ENCODE data around the gene TMEM270. TPM values are rescaled to one million over a fixed set of nuclear protein-coding genes. Genes with fewer than 3 reads are reported as not detected.

The TMEM270 gene
- total RNA-seq, 1 experiment from 2014 or later: 0.28 TPM

- TF ChIP-seq ZNF532 (CRISPR knock-in tag; IDR thresholded peaks at IDR 0.05; ENCODE audit: borderline replicate concordance) (no peak), IRF2 (CRISPR knock-in tag; IDR thresholded peaks at IDR 0.05; ENCODE audit: borderline replicate concordance, low read depth) (no peak)
Measured at GRCh38 chr7:73904219-73905137, 43.5 kb downstream of the TMEM270 start (continued).

- TF ChIP-seq ZSCAN18 (CRISPR knock-in tag; IDR thresholded peaks at IDR 0.05) (no peak), FOXJ3 (CRISPR knock-in tag; IDR thresholded peaks at IDR 0.05; ENCODE audit: borderline replicate concordance) (no peak), EMX1 (CRISPR knock-in tag; IDR thresholded peaks at IDR 0.05) (no peak), IRF2 (CRISPR knock-in tag; IDR thresholded peaks at IDR 0.05; ENCODE audit: borderline replicate concordance, low read depth) (no peak), ZNF317 (CRISPR knock-in tag; IDR thresholded peaks at IDR 0.05; ENCODE audit: borderline replicate concordance, low read depth) (no peak), ESRRA (CRISPR knock-in tag; IDR thresholded peaks at IDR 0.05; ENCODE audit: borderline replicate concordance) (no peak), PRRX2 (CRISPR knock-in tag; IDR thresholded peaks at IDR 0.05) (no peak), TEAD1 (CRISPR knock-in tag; IDR thresholded peaks at IDR 0.05) (no peak), SMAD3 (CRISPR knock-in tag; IDR thresholded peaks at IDR 0.05; ENCODE audit: borderline replicate concordance) (no peak), ZNF396 (CRISPR knock-in tag; IDR thresholded peaks at IDR 0.05; ENCODE audit: borderline replicate concordance) (no peak), ETV6 (CRISPR knock-in tag; IDR thresholded peaks at IDR 0.05) (no peak), CREB1 (CRISPR knock-in tag; IDR thresholded peaks at IDR 0.05) (no peak), CTCF (IDR thresholded peaks at IDR 0.05) (no peak), ERG (CRISPR knock-in tag; IDR thresholded peaks at IDR 0.05) (no peak), HMGA2 (CRISPR knock-in tag; IDR thresholded peaks at IDR 0.05) (no peak), SP1 (CRISPR knock-in tag; conservative IDR thresholded peaks at IDR 0.05) (no peak), NFATC4 (CRISPR knock-in tag; IDR thresholded peaks at IDR 0.05) (no peak), USF2 (CRISPR knock-in tag; IDR thresholded peaks at IDR 0.05) (no peak)
Measured at GRCh38 chr7:73905360-73905759, 44.4 kb downstream of the TMEM270 start.

More at GRCh38 chr7:73905360-73905759, 44.4 kb downstream of the TMEM270 start:
- Mint-ChIP-seq H3K9me3 (no peaks in the 10 kb centered on the region), H3K36me3 (no peaks in the 10 kb centered on the region), H3K27me3 (ENCODE audit: low read depth) (no peaks in the 10 kb centered on the region), H3K4me3 (no peak overlapping the region), H3K4me1 (peaks cover 28% of the 10 kb centered on the region), H3K27ac (no peak overlapping the region)
- ATAC-seq (no peak), DNase-seq (ENCODE audit: low spot score) (no peak)
- CTCF ChIA-PET: interaction anchor here (0.6 kb wide), 1 partner anchor 63 kb away, joined by 3 read pairs; the partner anchor contains the start of gene METTL27
- POLR2A ChIA-PET: interaction anchor here (0.5 kb wide), 1 partner anchor 24 kb away, joined by 4 read pairs; no protein-coding TSS in a partner anchor

All from WTC11 (cell line).